ENCODE measurements around the gene DLL3.

- TF ChIP-seq, protein P1, sequence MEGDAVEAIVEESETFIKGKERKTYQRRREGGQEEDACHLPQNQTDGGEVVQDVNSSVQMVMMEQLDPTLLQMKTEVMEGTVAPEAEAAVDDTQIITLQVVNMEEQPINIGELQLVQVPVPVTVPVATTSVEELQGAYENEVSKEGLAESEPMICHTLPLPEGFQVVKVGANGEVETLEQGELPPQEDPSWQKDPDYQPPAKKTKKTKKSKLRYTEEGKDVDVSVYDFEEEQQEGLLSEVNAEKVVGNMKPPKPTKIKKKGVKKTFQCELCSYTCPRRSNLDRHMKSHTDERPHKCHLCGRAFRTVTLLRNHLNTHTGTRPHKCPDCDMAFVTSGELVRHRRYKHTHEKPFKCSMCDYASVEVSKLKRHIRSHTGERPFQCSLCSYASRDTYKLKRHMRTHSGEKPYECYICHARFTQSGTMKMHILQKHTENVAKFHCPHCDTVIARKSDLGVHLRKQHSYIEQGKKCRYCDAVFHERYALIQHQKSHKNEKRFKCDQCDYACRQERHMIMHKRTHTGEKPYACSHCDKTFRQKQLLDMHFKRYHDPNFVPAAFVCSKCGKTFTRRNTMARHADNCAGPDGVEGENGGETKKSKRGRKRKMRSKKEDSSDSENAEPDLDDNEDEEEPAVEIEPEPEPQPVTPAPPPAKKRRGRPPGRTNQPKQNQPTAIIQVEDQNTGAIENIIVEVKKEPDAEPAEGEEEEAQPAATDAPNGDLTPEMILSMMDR (IDR thresholded peaks at IDR 0.05; ENCODE audit: low read depth, low read length, missing input control), result no peak
- TF ChIP-seq GABPA (IDR thresholded peaks at IDR 0.05 in 1 of 2, conservative IDR thresholded peaks at IDR 0.05 in 1 of 2), result no peak
- no peak for TF ChIP-seq HNF4A (conservative IDR thresholded peaks at IDR 0.05)
- no peak for TF ChIP-seq JUND (IDR thresholded peaks at IDR 0.05)
- no peak for TF ChIP-seq EGR1 (IDR thresholded peaks at IDR 0.05; ENCODE audit: low read depth in 2 of 2)
- TF ChIP-seq ATF3 (IDR thresholded peaks at IDR 0.05), result no peak
- no peak for TF ChIP-seq HNF4G (IDR thresholded peaks at IDR 0.05)
- TF ChIP-seq SP1 (IDR thresholded peaks at IDR 0.05), result no peak
Measured at GRCh38 chr19:39544226-39544903, 45.6 kb downstream of the DLL3 start.

Data from liver (tissue), 3 donors.